RWPE1 (cell line): ENCODE data around the gene LTF.
"Not testable (repeated sequence)": the region's sequence is repeated elsewhere in the genome, so short reads cannot be mapped to it uniquely, and the experiment has no call there.

Experiments
- CTCF ChIA-PET: fragments of 350-600 bp; sonication (Branson Sonifier 250); formaldehyde crosslinking; extraction: SDS; loops from one replicate; lab custom pipeline; 2021; lab: Yijun Ruan, JAX
- POLR2A ChIA-PET: fragments of 400-600 bp; formaldehyde crosslinking; extraction: SDS; loops from one replicate; lab custom pipeline; 2020; ENCODE audit warnings: antibody characterized with exemption; ENCODE audit not compliant: low non-redundant PET; lab: Yijun Ruan, JAX
- DNase-seq: peaks from one replicate; pipeline ENCODE4 v3.0.0; 2012; ENCODE audit warnings: low spot score
- H3K27ac ChIP-seq: fragments of 450-650 bp; 2 replicates; pipeline ENCODE4 v1.5.1; 2017
- TF ChIP-seq, protein P1 (sequence below): fragments of 450-650 bp; conservative IDR thresholded peaks from 2 replicates; pipeline ENCODE4 v1.5.1; 2017; ENCODE audit warnings: low read depth, mild to moderate bottlenecking

LTF gene

DNA sequence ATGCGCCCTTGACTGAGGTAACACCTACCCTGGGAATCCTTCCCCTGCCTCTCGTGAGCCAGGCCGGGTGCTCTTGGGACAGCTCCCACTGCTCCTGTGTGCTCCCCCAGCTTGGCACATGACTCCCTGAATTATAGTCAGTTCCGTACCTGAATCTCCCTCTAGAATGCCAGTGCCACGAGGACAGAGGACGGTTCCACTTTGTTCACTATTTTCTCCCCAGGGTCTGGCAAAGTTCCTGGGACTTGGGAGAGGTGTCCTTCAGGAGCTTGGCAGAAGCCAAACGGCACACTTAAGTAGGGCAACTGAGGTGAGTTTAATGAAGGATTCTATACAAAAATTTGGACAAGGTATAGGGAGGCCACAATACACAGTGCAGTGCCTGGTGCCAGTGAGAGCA, 67.6 kb downstream of the LTF start:
- no peak for DNase-seq
- TF ChIP-seq, protein P1, sequence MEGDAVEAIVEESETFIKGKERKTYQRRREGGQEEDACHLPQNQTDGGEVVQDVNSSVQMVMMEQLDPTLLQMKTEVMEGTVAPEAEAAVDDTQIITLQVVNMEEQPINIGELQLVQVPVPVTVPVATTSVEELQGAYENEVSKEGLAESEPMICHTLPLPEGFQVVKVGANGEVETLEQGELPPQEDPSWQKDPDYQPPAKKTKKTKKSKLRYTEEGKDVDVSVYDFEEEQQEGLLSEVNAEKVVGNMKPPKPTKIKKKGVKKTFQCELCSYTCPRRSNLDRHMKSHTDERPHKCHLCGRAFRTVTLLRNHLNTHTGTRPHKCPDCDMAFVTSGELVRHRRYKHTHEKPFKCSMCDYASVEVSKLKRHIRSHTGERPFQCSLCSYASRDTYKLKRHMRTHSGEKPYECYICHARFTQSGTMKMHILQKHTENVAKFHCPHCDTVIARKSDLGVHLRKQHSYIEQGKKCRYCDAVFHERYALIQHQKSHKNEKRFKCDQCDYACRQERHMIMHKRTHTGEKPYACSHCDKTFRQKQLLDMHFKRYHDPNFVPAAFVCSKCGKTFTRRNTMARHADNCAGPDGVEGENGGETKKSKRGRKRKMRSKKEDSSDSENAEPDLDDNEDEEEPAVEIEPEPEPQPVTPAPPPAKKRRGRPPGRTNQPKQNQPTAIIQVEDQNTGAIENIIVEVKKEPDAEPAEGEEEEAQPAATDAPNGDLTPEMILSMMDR, result no peak
- ChIA-PET POLR2A (no interaction called here), CTCF (no interaction called here)
- no peak overlapping the region for H3K27ac ChIP-seq

DNA sequence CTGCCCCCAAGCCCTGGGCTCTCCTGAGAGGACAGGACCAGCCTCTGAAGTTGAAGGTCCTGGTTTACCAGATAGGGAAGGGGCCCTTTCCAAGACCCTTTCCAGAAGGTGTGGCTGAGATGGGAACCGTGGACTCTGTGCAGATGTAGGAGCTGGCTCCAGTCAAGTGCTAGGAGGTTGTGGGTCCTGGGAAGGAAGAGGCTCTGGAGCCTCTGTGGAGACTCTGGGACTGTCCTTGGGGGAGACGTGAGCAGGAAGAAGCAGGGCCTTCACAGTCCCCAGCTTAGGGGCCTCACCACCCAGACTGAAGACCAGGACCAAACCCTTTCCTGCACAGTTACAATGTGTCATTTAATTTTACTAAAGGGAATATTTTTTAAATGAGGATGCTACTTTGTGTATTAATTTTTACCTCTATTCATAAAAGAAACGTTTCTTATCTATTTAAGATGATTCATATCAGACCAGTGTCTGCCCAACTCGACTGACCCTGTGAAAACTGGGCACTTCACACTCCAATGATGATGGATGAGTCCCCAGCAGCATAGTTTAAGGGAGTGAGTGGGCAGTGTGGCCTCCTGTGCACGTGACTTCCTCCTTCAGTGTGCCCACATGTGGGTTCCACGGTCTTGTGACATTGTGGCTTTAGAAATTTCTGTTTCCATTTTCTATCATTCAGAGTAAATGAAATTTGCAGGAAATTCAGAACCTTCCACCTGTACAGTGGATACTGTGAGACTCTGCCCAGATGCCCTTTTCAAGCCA, 68.8 kb downstream of the LTF start:
- POLR2A ChIA-PET, result no interaction called here
- no peak overlapping the region for H3K27ac ChIP-seq
- CTCF ChIA-PET, result no interaction called here
- no peak for DNase-seq
- TF ChIP-seq, protein P1, result no peak

DNA sequence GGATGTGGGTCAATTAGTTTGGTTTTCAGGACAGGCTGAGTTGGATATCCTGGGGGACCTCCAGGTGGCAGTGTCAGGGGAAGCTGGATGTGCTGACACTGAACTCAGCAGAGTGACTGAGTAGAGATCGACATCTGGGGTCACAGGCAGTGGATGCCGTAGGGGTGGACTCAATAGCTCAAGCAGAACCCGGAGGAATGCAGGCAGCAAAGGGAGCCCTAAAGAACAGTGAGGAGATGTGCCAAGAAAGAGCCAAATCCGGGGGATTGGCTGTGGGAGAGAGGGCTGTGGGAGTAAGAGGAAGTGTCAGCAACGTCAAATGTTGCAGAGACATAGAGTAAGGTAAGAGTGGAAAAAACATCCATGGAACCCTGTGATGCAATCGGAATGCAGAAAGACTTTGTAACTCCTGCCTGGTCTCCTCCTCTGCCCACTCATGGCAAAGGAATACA, 69.5 kb downstream of the LTF start:
- TF ChIP-seq, protein P1, result no peak
- H3K27ac ChIP-seq, result no peak overlapping the region
- POLR2A ChIA-PET, result no interaction called here
- CTCF ChIA-PET, result no interaction called here
- no peak for DNase-seq

DNA sequence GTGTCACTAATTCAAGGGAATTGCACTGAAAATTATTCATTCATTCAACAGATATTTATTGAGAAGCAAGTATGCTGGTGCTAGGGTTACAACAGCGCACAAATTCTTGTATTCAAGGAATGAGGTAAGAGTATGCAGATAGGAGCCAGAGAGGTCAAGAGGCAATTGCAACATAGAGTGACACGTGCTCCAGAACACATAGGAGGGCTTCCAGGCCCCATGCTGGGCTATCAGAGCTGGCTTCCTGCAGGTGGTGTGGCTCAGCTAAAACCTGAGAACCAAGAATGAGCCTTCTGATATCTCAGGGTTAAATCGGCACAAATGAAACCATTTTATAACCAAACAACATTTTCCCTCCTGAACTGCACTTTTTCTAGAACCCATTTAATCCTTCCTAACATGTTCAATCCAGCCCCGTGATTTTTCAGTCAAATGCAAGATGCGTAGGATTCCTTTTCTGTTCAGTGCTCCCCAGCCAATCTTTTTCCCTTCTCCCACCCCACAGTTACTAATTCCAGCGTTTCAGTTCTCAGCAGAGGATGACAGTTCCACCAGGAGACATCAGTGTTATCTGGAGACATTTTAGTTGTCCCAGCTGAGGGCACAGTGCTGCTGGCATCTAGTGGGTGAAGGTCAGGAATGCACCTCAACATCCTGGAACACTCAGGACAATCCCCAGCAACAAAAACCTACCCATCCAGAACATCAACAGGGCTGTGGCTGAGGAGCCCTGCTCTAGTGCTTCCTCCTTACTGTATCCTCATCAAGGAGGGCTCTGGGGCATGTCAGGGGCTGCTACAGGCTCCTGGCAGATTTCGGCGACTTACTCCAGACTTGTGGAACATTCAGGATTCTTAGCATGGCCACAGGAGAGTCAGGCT, 70.9 kb downstream of the LTF start:
- ChIA-PET POLR2A (no interaction called here), CTCF (no interaction called here)
- DNase-seq, result no peak
- TF ChIP-seq, protein P1, result no peak
- H3K27ac ChIP-seq, result no peak overlapping the region

DNA sequence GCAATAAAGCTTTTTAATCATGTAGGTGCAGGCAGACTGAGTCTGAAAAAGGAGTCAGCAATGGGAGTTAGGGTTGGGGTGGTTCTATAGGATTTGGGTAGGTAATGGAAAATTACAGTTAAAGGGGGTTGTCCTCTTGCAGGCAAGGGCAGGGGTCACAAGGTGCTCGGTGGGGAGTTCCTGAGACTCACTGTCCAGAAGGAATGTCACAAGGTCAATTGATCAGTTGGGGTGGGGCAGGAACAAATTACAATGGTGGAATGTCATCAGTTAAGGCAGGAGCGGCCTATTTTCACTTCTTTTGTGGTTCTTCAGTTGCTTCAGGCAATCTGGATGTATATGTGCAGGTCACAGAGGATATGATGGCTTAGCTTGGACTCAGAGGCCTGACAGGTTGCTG, 71.7 kb downstream of the LTF start:
- POLR2A ChIA-PET, result no interaction called here

DNA sequence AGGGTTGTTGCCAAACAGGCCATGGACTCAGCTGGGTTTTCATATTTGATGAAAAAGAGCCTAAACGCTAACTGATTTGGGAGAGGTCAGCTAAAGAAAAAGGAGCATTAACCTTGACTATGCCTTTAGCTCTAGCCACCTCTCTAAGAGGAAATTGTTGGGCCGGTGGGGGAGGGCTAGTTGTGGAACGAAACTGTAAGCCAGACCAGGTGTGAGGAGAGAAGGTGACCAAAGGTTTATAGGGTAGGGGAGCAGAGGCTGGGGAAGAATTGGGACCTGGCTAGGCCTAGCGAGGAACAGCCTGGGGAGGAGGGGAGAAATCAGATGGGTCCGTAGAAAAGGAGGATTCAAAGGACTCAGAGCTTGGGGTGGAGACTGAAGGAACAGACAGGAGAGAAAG, 73.2 kb downstream of the LTF start:
- POLR2A ChIA-PET, DNase-seq, CTCF ChIA-PET, H3K27ac ChIP-seq: not testable (repeated sequence)

More for the DNA sequence above, 71.7 kb downstream of the LTF start:
- no peak overlapping the region for H3K27ac ChIP-seq
- DNase-seq, result no peak
- CTCF ChIA-PET, result no interaction called here
- TF ChIP-seq, protein P1, result no peak

DNA sequence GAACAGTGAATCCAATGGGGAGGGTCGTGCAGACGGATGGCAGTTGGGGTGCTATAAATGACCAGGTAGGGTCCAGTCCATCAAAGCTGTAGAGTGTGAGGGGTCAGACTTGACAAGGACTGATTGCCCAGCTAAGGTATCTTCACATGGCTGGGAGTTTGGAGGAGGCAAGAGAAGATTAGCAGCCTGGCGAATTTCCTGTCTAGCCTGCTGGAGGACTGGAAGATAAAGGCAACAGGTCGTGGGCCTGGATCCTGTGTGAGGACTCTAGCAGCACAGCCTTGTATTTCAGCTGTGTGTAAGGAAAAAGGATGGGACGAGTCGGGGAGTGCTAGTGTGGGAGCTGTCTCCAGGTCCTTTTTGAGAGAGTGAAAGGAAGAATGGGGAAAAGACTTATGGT, 75.4 kb downstream of the LTF start:
- no peak overlapping the region for H3K27ac ChIP-seq
- ChIA-PET POLR2A (no interaction called here), CTCF (no interaction called here)
- TF ChIP-seq, protein P1, result no peak
- DNase-seq, result no peak

DNA sequence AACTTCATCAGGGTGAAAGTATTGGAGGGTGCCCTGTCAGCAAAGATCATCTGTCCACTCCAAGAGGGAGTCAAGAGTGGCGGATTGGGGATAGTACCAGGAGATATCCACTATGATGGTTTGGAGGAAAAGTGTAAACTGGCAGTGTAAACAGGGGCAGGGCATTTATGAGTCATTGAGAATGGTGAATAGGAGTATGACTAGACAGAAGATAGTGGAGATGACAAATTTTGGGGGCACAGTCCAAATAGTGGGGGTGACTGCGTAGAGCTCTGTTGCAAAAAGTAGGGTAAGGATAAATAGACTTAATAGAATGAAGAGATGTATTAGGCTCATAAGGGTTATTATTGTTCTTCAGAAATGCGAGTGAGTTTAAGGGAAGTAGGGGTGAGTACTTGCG, 75.9 kb downstream of the LTF start:
- DNase-seq, POLR2A ChIA-PET, H3K27ac ChIP-seq, CTCF ChIA-PET: not testable (repeated sequence)
